ENCODE data around the gene CPEB2.

CPEB2 gene

GRCh38 chr4:15001869-15002658 is at the start of gene CPEB2:
TSS of gene CPEB2 (plus strand) at chr4:15002481. CDS start at chr4:15002674, 193 bp downstream.
- DNase-seq = peak; percentile 82

GRCh38 chr4:14958436-14958835 is 43.8 kb upstream of the CPEB2 start:
- DNase-seq = no peak

GRCh38 chr4:14961292-14961691 is 41.0 kb upstream of the CPEB2 start:
- DNase-seq = no peak

GRCh38 chr4:14965071-14965470 is 37.2 kb upstream of the CPEB2 start:
- no peak for DNase-seq

- DNase-seq = no peak
Observed at GRCh38 chr4:14967982-14968381, 34.3 kb upstream of the CPEB2 start.

- DNase-seq = no peak
Observed at GRCh38 chr4:14977830-14978229, 24.5 kb upstream of the CPEB2 start.

- no peak for DNase-seq
Observed at GRCh38 chr4:14984448-14984847, 17.8 kb upstream of the CPEB2 start.

GRCh38 chr4:14985161-14985560 is 17.1 kb upstream of the CPEB2 start:
- DNase-seq = no peak

GRCh38 chr4:14985843-14986242 is 16.4 kb upstream of the CPEB2 start:
- DNase-seq = no peak

GRCh38 chr4:14987054-14987453 is 15.2 kb upstream of the CPEB2 start:
- no peak for DNase-seq

GRCh38 chr4:14990484-14990883 is 11.8 kb upstream of the CPEB2 start:
- no peak for DNase-seq

GRCh38 chr4:14994242-14994641 is 8.0 kb upstream of the CPEB2 start:
- no peak for DNase-seq

- DNase-seq = no peak
Observed at GRCh38 chr4:15001248-15001868, 923 bp upstream of the CPEB2 start.

- no peak for DNase-seq
Observed at GRCh38 chr4:15002659-15003400, 549 bp downstream of the CPEB2 start.

GRCh38 chr4:15003401-15003890 is 1.2 kb downstream of the CPEB2 start:
- no peak for DNase-seq

GRCh38 chr4:15003891-15004738 is 1.8 kb downstream of the CPEB2 start:
- DNase-seq = no peak

- no peak for DNase-seq
Observed at GRCh38 chr4:15004739-15005301, 2.5 kb downstream of the CPEB2 start.

- no peak for DNase-seq
Observed at GRCh38 chr4:15005474-15006115, 3.3 kb downstream of the CPEB2 start.

- DNase-seq = no peak
Observed at GRCh38 chr4:15006416-15007024, 4.2 kb downstream of the CPEB2 start.

- no peak for DNase-seq
Observed at GRCh38 chr4:15007201-15007600, 4.9 kb downstream of the CPEB2 start.

- DNase-seq = no peak
Observed at GRCh38 chr4:15010038-15010585, 7.8 kb downstream of the CPEB2 start.
